Measurements from ENCODE around the gene SYNDIG1L. TPM values are rescaled to one million over a fixed set of nuclear protein-coding genes. Genes with fewer than 3 reads are reported as not detected.

The SYNDIG1L gene
- total RNA-seq, 1 experiment from 2014 or later: 0.29 TPM

DNA sequence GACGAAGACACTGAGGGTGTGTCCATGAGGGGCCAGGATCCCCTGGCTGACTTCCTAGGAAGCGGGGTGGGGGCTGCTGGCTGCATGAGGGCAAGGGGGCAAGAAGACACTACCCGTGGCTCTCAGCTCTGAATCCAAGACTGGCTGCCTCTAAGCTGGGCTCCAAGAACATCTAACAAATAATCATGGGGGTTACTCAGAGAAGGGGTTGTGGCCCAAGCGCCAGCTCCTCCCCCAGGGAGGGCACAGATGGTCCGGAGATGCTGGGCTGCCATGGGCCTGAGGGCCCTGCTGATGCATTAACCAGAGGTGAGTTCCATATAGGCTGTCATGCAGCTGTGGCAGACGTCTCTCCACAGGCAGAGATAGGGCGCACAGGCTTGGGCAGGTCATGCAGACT lies 14.3 kb downstream of the SYNDIG1L start:
- H3K9me3 Mint-ChIP-seq (ENCODE audit: unreplicated experiment): no peaks in the 10 kb centered on the region
- Histone ChIP-seq H3K4me3 (ENCODE audit: low read depth, low read length) (no peak overlapping the region), H3K4me1 (no peaks in the 10 kb centered on the region), H3K36me3 (ENCODE audit: control insufficient read depth, insufficient read depth, low read length) (no peaks in the 10 kb centered on the region), H3K27me3 (replicated peaks; ENCODE audit: control insufficient read depth, insufficient read depth, low read length) (no peaks in the 10 kb centered on the region), H3K9me3 (no peaks in the 10 kb centered on the region)
- H3K36me3 Mint-ChIP-seq (ENCODE audit: insufficient read depth, unreplicated experiment): no peaks in the 10 kb centered on the region
- no peak overlapping the region for H3K27ac Mint-ChIP-seq (ENCODE audit: unreplicated experiment)
- no peak overlapping the region for H3K4me3 Mint-ChIP-seq (ENCODE audit: unreplicated experiment)
- POLR2A ChIA-PET: no interaction called here
- BruUV-seq (replicated peaks): no TSS peak
- intact Hi-C loops (cut with micrococcal nuclease; ENCODE audit: unreplicated experiment): no loop called here
- no peaks in the 10 kb centered on the region for H3K27me3 Mint-ChIP-seq (ENCODE audit: insufficient read depth, unreplicated experiment)
- TF ChIP-seq, protein P1, sequence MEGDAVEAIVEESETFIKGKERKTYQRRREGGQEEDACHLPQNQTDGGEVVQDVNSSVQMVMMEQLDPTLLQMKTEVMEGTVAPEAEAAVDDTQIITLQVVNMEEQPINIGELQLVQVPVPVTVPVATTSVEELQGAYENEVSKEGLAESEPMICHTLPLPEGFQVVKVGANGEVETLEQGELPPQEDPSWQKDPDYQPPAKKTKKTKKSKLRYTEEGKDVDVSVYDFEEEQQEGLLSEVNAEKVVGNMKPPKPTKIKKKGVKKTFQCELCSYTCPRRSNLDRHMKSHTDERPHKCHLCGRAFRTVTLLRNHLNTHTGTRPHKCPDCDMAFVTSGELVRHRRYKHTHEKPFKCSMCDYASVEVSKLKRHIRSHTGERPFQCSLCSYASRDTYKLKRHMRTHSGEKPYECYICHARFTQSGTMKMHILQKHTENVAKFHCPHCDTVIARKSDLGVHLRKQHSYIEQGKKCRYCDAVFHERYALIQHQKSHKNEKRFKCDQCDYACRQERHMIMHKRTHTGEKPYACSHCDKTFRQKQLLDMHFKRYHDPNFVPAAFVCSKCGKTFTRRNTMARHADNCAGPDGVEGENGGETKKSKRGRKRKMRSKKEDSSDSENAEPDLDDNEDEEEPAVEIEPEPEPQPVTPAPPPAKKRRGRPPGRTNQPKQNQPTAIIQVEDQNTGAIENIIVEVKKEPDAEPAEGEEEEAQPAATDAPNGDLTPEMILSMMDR (IDR thresholded peaks at IDR 0.05; ENCODE audit: insufficient read depth in 1 of 2, low read depth in 1 of 2, low read length in 1 of 2, severe bottlenecking in 1 of 2, unreplicated experiment in 1 of 2): no peak
- DNase-seq: no peak
- H3K4me1 Mint-ChIP-seq (ENCODE audit: low read depth, unreplicated experiment): no peaks in the 10 kb centered on the region
- CTCF ChIA-PET: no interaction called here

DNA sequence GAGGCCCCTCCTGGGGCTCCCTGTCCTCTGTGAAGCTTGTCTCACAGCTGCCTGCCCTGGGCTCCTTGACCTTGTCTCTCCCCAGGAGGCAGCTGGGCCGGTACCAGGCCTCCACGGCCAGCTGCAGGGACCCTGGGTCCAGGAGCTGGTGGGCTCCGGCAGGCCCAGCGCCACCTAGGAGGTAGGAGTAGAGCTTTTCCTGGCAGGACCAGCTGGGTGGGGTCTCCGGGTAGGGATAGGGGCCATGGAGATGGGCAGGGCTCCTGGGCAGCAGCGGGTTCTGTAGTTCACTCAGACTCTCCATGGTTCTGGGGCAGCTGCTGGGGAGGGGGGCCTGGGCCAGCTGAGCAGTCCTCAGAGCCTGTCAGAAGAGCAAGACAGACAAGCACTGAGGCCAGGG lies 16.6 kb downstream of the SYNDIG1L start:
- Histone ChIP-seq H3K4me3 (ENCODE audit: low read depth, low read length) (no peak overlapping the region), H3K4me1 (no peaks in the 10 kb centered on the region), H3K36me3 (ENCODE audit: control insufficient read depth, insufficient read depth, low read length) (no peaks in the 10 kb centered on the region), H3K9me3 (no peaks in the 10 kb centered on the region), H3K27me3 (replicated peaks; ENCODE audit: control insufficient read depth, insufficient read depth, low read length) (no peaks in the 10 kb centered on the region)
- no peaks in the 10 kb centered on the region for H3K27me3 Mint-ChIP-seq (ENCODE audit: insufficient read depth, unreplicated experiment)
- no peak for DNase-seq
- intact Hi-C loops (cut with micrococcal nuclease; ENCODE audit: unreplicated experiment): no loop called here
- TF ChIP-seq, protein P1 (IDR thresholded peaks at IDR 0.05; ENCODE audit: insufficient read depth in 1 of 2, low read depth in 1 of 2, low read length in 1 of 2, severe bottlenecking in 1 of 2, unreplicated experiment in 1 of 2): no peak
- H3K27ac Mint-ChIP-seq (ENCODE audit: unreplicated experiment): no peak overlapping the region
- BruUV-seq (replicated peaks): no TSS peak
- POLR2A ChIA-PET: no interaction called here
- no peaks in the 10 kb centered on the region for H3K9me3 Mint-ChIP-seq (ENCODE audit: unreplicated experiment)
- no peaks in the 10 kb centered on the region for H3K36me3 Mint-ChIP-seq (ENCODE audit: insufficient read depth, unreplicated experiment)
- CTCF ChIA-PET: no interaction called here
- H3K4me3 Mint-ChIP-seq (ENCODE audit: unreplicated experiment): no peak overlapping the region
- no peaks in the 10 kb centered on the region for H3K4me1 Mint-ChIP-seq (ENCODE audit: low read depth, unreplicated experiment)

DNA sequence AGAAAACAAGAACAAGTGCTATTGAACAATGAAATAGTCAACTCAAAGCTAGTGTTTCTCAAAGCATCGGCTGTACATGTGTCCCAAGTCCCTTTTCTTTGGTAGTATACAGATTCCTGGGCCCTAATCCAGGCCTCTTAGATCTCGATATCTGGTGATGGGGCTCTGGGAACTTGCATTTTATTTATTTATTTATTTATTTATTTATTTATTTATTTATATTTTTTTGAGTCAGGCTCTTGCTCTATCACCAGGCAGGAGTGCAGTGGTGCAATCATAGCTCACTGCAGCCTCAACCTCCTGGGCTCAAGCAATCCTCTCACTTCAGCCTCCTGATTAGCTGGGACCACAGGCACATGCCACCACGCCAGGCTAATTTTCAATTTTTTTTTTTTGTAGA lies 17.1 kb downstream of the SYNDIG1L start:
- TF ChIP-seq, protein P1 (IDR thresholded peaks at IDR 0.05; ENCODE audit: insufficient read depth in 1 of 2, low read depth in 1 of 2, low read length in 1 of 2, severe bottlenecking in 1 of 2, unreplicated experiment in 1 of 2): no peak
- no peak overlapping the region for H3K27ac Mint-ChIP-seq (ENCODE audit: unreplicated experiment)
- CTCF ChIA-PET: no interaction called here
- DNase-seq: no peak
- no peaks in the 10 kb centered on the region for H3K4me1 ChIP-seq
- H3K4me3 ChIP-seq (ENCODE audit: low read depth, low read length): no peak overlapping the region
- no peaks in the 10 kb centered on the region for H3K9me3 Mint-ChIP-seq (ENCODE audit: unreplicated experiment)
- no peaks in the 10 kb centered on the region for H3K4me1 Mint-ChIP-seq (ENCODE audit: low read depth, unreplicated experiment)
- no TSS peak for BruUV-seq (replicated peaks)
- H3K4me3 Mint-ChIP-seq (ENCODE audit: unreplicated experiment): no peak overlapping the region
- H3K27me3 Mint-ChIP-seq (ENCODE audit: insufficient read depth, unreplicated experiment): no peaks in the 10 kb centered on the region
- intact Hi-C loops (cut with micrococcal nuclease; ENCODE audit: unreplicated experiment): no loop called here
- no peaks in the 10 kb centered on the region for H3K27me3 ChIP-seq (replicated peaks; ENCODE audit: control insufficient read depth, insufficient read depth, low read length)
- H3K36me3 ChIP-seq (ENCODE audit: control insufficient read depth, insufficient read depth, low read length): no peaks in the 10 kb centered on the region
- POLR2A ChIA-PET: no interaction called here
- no peaks in the 10 kb centered on the region for H3K36me3 Mint-ChIP-seq (ENCODE audit: insufficient read depth, unreplicated experiment)
- H3K9me3 ChIP-seq: no peaks in the 10 kb centered on the region

All from Caco-2 (cell line).